SJSA1 (cell line): Measurements from ENCODE around the gene HAUS6. TPM values are rescaled to one million over a fixed set of nuclear protein-coding genes. Genes with fewer than 3 reads are reported as not detected.
A peak's percentile ranks its signal among the peaks of the same experiment; 100 is the strongest.
"Not testable (repeated sequence)": the region's sequence is repeated elsewhere in the genome, so short reads cannot be mapped to it uniquely, and the experiment has no call there.

Experiments
- DNase-seq, 2 experiments: peaks; one replicate each; pipeline ENCODE4 v3.0.0-alpha.2; 2015 to 2020; ENCODE audit warnings: low spot score in 2 of 2, low read depth in 1 of 2
- H3K27ac ChIP-seq: fragments of 250-450 bp; sonication (Bioruptor Pico); 2 replicates; pipeline ENCODE4 v1.5.1; 2020; ENCODE audit warnings: mild to moderate bottlenecking, moderate library complexity
- H3K27me3 ChIP-seq: fragments of 250-450 bp; sonication (Bioruptor Pico); replicated peaks from 2 replicates; pipeline ENCODE4 v1.5.1; 2020; ENCODE audit warnings: mild to moderate bottlenecking, moderate library complexity
- H3K36me3 ChIP-seq: fragments of 250-450 bp; sonication (Bioruptor Pico); 2 replicates; pipeline ENCODE4 v1.5.1; 2020; ENCODE audit warnings: mild to moderate bottlenecking
- H3K4me1 ChIP-seq: fragments of 250-450 bp; sonication (Bioruptor Pico); replicated peaks from 2 replicates; pipeline ENCODE4 v1.6.1; 2021; ENCODE audit warnings: mild to moderate bottlenecking
- H3K4me3 ChIP-seq: fragments of 250-450 bp; sonication (Bioruptor Pico); 2 replicates; pipeline ENCODE4 v1.5.1; 2020; ENCODE audit warnings: mild to moderate bottlenecking
- H3K9me3 ChIP-seq: fragments of 250-450 bp; sonication (Bioruptor Pico); replicated peaks from 2 replicates; pipeline ENCODE4 v1.5.1; 2020; ENCODE audit warnings: mild to moderate bottlenecking
- total RNA-seq: library from RNA; depleted of rRNA; stranded (reverse); fragments of >200 nt; shearing (Covaris generic); gene quantifications from 2 replicates; pipeline ENCODE4 v1.2.3, GENCODE V29; 2014

Gene HAUS6
- total RNA-seq, 1 experiment from 2014 or later, result 13.5 TPM

DNA sequence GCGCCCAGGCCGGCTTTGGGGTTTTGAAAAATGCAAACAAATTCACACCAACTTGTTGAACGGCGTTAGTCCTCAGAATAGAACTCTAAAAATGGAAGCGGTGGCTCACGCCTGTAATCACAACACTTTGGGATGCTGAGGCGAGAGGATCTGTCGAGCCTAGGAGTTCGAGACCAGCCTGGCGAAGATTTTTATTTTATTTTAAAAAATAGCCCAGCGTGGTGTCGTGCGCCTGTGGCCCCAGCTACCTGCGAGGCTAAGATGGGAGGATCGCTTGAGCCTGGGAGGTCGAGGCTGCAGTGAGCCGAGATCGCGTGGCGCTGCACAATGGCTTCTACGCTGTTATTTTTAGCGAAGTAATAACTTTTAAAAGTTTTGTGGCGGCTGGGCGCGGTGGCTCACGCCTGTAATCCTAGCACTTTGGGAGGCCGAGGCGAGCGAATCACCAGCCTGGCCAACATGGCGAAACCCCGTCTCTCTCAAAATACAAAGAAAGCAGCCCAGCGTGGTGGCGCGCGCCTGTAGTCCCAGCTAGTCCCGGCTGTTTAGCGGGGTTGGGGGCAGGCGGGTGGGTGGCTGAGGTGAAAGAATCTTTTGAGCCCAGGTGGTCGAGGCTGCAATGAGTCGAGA, 25.3 kb upstream of the HAUS6 start:
- Histone ChIP-seq H3K4me3 (peak overlapping the region; percentile 74), H3K27ac (peak overlapping the region; percentile 83), H3K9me3 (no peaks in the 10 kb centered on the region), H3K36me3 (peaks cover 12% of the 10 kb centered on the region), H3K4me1 (peaks cover 21% of the 10 kb centered on the region), H3K27me3 (no peaks in the 10 kb centered on the region)
- no peak for DNase-seq

DNA sequence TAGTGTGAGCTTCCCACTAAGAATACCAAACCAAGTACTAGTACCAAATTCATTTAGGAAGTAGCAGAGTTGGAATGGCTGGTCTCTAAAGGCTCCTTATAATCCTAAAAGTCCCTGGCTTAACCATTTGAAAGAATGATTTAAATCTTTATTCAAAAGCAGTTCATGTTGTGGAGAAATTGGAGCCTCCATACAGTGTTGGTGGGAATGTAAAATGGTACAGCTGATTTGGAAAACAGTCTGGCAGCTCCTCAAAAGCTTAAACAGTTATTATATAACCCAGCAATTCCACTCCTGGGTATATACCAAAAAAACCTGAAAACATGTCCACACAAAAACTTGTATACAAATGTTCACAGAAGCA, 21.7 kb upstream of the HAUS6 start:
- no peaks in the 10 kb centered on the region for H3K9me3 ChIP-seq
- H3K36me3 ChIP-seq, result peaks cover 22% of the 10 kb centered on the region
- H3K27ac ChIP-seq, result no peak overlapping the region
- H3K4me1 ChIP-seq, result peaks cover 10% of the 10 kb centered on the region
- no peaks in the 10 kb centered on the region for H3K27me3 ChIP-seq
- DNase-seq, result no peak
- H3K4me3 ChIP-seq, result no peak overlapping the region

DNA sequence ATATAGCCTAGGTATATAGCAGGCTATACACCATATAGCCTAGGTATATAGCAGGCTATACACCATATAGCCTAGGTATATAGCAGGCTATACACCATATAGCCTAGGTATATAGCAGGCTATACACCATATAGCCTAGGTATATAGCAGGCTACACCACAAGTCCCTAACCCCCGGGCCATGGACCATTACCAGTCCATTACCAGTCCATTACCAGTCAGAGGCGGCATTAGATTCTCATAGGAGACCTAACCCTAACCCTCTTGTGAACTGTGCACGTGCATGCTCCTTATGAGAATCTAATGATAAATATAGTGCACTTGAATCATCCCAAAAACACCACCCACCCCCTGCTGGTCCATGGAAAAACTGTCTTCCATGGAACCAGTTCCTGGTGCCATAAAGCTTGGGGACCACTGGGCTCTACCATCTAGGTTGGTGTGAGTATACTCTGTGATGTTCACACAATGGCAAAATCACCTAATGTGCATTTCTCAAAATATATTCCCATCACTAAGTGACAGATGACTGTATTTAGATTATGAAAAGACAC, 19.9 kb upstream of the HAUS6 start:
- peaks cover 33% of the 10 kb centered on the region for H3K36me3 ChIP-seq
- no peaks in the 10 kb centered on the region for H3K9me3 ChIP-seq
- H3K27me3 ChIP-seq, result no peaks in the 10 kb centered on the region
- DNase-seq, result no peak
- H3K4me1 ChIP-seq, result peaks cover 2% of the 10 kb centered on the region; the same call in 1 of the 2 replicates
- no peak overlapping the region for H3K27ac ChIP-seq
- no peak overlapping the region for H3K4me3 ChIP-seq

DNA sequence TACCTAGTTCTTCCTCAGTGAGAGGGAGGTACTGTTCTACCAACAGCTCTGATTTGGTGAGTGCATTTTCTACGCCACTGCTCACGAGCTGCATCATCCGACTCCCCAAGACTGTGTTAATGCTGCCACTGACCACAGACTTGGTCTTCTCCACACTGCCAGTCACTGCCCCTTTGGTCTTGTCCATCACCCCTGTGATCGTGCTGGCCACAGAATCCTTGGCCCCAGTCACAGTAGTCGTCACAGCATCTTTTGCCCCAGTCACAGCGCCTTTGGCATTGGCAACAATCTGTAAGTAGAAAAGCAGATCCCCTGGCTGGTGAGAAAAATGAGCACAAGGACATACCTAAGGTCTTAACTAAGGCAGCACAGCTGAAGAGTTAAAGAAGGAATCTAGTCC, 18.2 kb upstream of the HAUS6 start:
- H3K27ac ChIP-seq, result no peak overlapping the region
- H3K4me3 ChIP-seq, result no peak overlapping the region
- H3K4me1 ChIP-seq, result no peaks in the 10 kb centered on the region; the same call in 1 of the 2 replicates
- no peaks in the 10 kb centered on the region for H3K9me3 ChIP-seq
- no peak for DNase-seq
- H3K27me3 ChIP-seq, result no peaks in the 10 kb centered on the region
- peaks cover 40% of the 10 kb centered on the region for H3K36me3 ChIP-seq

DNA sequence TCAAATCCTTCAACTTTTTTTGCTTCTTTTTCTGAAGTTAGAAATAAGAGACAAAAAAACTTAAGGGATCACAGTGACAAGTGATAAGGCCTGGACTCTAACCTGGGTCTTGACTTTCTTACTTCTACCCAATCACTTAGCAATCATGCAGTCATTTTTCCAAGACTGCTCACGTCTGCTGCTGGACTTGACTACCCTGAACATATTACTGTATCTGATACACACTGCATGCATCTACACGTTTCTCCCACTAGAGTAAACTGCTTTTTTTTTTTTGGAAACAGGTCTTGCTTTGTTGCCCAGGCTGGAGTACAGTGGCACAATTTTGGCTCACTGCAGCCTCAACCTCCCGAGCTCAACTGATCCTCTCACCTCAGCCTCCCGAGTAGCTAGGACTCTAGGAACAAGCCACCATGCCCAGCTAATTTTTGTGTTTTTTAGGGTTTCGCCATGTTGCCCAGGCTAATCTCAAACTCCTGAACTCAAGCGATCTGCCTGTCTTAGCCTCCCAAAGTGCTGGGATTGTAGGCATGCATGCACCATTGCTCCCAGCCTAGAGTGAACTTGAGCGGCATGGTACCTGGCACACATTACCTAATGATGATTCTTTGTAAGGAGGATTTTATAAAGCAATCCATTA, 17.2 kb upstream of the HAUS6 start:
- DNase-seq, result no peak
- H3K4me1 ChIP-seq, result no peaks in the 10 kb centered on the region; the same call in 1 of the 2 replicates
- no peak overlapping the region for H3K27ac ChIP-seq
- peaks cover 41% of the 10 kb centered on the region for H3K36me3 ChIP-seq
- H3K9me3 ChIP-seq, result no peaks in the 10 kb centered on the region
- H3K27me3 ChIP-seq, result no peaks in the 10 kb centered on the region
- no peak overlapping the region for H3K4me3 ChIP-seq

DNA sequence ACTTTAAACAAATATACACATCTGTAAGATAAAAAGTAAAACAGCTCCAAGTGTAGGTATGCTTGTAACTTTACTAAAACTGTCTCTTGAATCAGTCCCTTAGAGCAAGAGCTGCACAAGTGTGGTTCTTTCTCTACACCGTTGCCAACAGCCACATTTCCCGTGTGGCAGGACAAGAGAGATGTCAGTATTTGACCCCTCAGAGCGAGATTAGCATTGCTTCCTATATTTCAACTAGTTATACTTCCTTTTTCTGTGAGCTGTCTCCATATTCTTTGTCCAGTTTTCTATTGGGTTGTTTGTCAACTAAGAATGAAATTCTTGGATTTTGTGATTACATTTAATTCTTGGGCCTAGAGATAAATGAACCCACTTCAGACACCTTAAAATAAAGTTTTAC, 16.5 kb upstream of the HAUS6 start:
- Histone ChIP-seq H3K4me3 (no peak overlapping the region), H3K4me1 (no peaks in the 10 kb centered on the region; the same call in 1 of the 2 replicates), H3K36me3 (peaks cover 38% of the 10 kb centered on the region), H3K27me3 (no peaks in the 10 kb centered on the region), H3K9me3 (no peaks in the 10 kb centered on the region), H3K27ac (no peak overlapping the region)
- DNase-seq, result no peak

DNA sequence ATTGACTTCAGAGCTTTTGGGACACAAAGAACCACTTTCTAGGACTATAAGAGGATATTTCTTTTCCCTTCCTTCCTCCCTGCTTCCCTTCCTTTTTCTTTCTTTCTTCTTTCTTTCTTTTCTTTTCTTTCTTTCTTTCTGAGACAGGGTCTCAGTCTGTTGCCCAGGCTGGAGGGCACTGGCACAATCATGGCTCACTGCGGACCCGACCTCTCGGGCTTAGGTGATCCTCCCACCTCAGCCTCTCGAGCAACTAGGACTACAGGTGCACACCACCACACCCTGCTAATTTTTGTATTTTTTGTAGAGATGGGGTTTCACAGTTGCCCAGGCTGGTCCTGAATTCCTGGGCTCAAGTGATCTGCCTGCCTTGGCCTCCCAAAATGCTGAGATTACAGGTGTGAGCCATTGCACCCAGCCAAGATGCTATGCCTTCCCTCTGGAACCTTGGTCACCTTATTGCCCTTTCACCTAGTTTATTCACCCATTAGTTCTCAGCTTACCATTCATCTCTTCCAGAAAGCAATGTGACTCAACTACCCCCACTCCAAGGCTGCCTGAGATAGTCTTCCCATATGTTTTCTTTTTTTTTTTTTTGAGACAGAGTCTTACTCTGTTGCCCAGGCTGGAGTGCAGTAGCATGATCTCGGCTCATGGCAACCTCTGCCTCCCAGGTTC, 14.5 kb upstream of the HAUS6 start:
- no peaks in the 10 kb centered on the region for H3K27me3 ChIP-seq
- no peak for DNase-seq
- no peaks in the 10 kb centered on the region; the same call in 1 of the 2 replicates for H3K4me1 ChIP-seq
- H3K9me3 ChIP-seq, result no peaks in the 10 kb centered on the region
- peaks cover 28% of the 10 kb centered on the region for H3K36me3 ChIP-seq
- no peak overlapping the region for H3K4me3 ChIP-seq
- H3K27ac ChIP-seq, result no peak overlapping the region

DNA sequence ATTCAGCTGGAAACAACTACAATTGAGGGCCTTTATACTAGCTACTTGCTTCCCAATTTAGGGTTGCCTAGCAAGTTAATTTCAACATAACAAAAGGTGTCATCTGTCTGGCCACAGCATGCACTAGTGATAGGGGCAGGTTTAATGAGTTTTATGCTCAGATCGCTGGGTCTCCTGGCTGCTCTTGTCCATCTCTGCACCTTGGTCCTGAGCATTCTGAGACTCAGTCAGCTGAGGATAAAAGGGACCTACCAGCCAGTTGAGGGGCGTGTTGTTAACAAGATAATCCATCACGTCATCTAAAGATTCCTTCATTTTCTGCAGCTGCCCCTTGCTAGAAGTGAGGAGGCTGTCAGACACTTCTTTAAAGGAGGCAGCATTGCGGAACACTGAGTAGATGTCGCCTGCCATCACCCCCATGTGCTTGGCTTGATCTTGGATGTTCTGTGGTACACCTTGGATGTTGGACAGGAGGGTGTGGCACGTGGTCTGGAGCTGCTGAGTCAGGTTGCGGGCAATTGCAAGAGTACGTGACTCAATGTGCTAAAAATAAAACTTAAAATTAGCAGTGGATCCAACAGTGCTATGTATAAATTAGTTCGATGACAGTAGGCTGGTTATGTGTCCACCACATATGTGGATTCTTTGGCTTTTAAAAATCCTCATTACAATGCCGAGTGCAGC, 13.5 kb upstream of the HAUS6 start:
- no peaks in the 10 kb centered on the region for H3K27me3 ChIP-seq
- DNase-seq, result no peak
- no peaks in the 10 kb centered on the region for H3K9me3 ChIP-seq
- H3K27ac ChIP-seq, result no peak overlapping the region
- no peak overlapping the region for H3K4me3 ChIP-seq
- H3K36me3 ChIP-seq, result peaks cover 28% of the 10 kb centered on the region
- H3K4me1 ChIP-seq, result no peaks in the 10 kb centered on the region; the same call in 1 of the 2 replicates

DNA sequence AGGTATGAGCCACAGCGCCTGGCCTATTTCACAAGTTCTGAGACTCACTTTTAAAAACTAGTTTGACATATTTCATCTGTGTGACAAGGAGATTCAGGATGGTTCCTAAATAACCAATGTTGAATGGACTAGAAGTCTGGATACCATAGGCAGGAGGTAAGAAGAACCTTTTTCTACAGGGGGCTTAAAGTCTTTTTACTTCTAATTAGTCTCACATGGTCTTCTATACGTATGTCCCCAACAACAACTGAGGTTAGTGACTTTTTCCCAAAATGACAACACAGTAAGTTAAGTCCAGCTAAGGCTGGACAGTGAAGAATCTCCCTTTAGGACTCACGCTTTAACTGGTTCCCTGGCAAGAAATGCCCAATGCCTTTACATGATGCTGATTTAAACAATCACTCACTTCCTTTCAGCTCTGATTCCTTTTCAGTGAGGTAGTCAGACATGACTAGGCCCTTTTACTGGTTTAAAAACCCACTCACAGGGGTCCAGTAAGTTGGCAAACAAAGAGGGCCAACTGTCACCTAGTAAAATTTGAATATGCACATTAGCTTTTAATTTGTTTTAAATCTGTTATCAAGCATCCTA, 12.1 kb upstream of the HAUS6 start:
- H3K4me1 ChIP-seq, result no peaks in the 10 kb centered on the region; the same call in 1 of the 2 replicates
- H3K27me3 ChIP-seq, result no peaks in the 10 kb centered on the region
- H3K4me3 ChIP-seq, result no peak overlapping the region
- no peaks in the 10 kb centered on the region for H3K9me3 ChIP-seq
- peaks cover 22% of the 10 kb centered on the region for H3K36me3 ChIP-seq
- H3K27ac ChIP-seq, result peak overlapping the region; percentile 34; the same call in 1 of the 2 replicates
- no peak for DNase-seq

DNA sequence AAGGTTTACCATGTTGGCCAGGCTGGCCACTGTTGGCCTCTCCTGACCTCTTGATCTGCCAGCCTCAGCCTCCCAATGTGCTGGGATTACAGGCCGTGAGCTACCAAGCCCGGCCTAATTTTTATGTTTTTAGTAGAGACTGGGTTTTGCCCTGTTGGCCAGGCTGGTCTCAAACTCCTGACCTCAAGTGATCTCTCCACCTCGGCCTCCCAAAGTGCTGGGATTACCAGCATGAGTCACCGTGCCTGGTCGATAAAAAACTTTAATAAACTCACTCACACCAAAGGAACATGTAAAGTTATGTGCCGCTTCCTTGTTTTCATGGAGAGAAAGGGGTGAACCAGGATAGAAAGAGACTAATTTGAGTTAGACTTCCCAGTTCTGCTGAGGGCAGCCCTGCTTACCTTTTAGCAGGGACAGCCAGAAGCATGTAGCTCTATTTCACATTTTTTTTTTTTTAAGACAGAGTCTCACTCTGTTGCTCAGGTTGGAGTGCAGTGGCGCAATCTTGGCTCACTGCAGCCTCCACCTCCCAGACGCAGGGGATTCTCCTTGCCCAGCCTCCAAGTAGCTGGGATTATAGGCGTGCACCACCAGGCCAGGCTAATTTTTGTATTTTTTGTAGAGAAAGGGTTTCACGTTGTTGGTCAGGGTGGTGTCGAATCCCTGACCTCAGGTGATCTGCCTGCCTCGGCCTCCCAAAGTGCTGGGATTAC, 11.4 kb upstream of the HAUS6 start:
- H3K4me1 ChIP-seq, result no peaks in the 10 kb centered on the region; the same call in 1 of the 2 replicates
- H3K4me3 ChIP-seq, result no peak overlapping the region
- no peaks in the 10 kb centered on the region for H3K9me3 ChIP-seq
- peaks cover 22% of the 10 kb centered on the region for H3K36me3 ChIP-seq
- H3K27ac ChIP-seq, result no peak overlapping the region
- no peaks in the 10 kb centered on the region for H3K27me3 ChIP-seq
- DNase-seq, result no peak

DNA sequence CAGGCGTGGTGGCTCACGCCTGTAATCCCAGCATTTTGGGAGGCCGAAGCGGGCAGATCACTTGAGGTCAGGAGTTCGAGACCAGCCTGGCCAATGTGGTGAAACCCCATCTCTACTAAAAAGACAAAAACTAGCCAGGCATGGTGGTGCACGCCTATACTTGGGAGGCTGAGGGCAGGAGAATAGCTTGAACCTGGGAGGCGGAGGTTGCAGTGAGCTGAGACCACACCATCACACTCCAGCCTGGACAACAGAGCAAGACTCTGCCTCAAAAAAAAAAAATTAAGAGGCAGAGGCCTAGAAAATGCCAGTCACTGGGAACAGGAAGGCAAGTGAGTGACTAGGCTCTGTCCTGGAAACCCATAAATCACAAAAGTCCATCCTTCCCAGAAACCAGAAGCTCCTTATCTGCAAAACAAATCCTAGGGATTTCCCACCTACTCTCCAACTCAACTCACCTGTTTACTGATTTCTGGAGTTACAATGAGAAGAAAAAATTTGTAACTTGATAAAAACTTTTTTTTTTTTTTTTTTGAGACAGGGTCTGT, 10.4 kb upstream of the HAUS6 start:
- not testable (repeated sequence) for H3K4me1 ChIP-seq, H3K4me3 ChIP-seq, DNase-seq, H3K27me3 ChIP-seq, H3K9me3 ChIP-seq, H3K27ac ChIP-seq
- H3K36me3 ChIP-seq, result peaks cover 17% of the 10 kb centered on the region

DNA sequence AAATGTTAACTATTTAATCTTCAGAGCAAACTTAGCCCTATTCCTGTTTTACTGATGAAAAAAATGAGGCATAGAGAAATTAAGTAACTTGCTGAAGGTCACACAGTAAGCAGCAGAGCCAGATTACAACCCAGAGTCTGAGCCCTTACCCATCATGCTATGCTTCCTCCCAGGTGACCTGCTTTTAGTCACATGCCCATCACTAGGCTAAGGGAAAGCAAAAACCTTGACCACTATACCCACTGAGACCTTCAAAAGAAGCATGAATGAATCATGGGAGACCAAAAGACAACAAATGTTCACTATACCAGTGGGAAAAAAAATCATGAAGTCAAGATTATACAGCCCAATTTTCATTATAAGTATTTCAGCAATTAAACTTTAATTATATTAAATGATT, 5.3 kb upstream of the HAUS6 start:
- Histone ChIP-seq H3K9me3 (no peaks in the 10 kb centered on the region), H3K4me3 (no peak overlapping the region), H3K4me1 (peaks cover 1% of the 10 kb centered on the region; the same call in 1 of the 2 replicates), H3K27me3 (no peaks in the 10 kb centered on the region), H3K36me3 (no peaks in the 10 kb centered on the region), H3K27ac (no peak overlapping the region)
- no peak for DNase-seq
